Gastroesophageal sphincter (tissue), 4 donors: ENCODE measurements around the gene ART3. TPM values are rescaled to one million over a fixed set of nuclear protein-coding genes. Genes with fewer than 3 reads are reported as not detected.

ENCODE experiments used
- ATAC-seq: fragments of 150-250 bp; one replicate; pipeline ENCODE4 v1.9.1; 2016; ENCODE audit warnings: mild to moderate bottlenecking, moderate library complexity
- H3K27ac ChIP-seq, 4 donors: fragments of 200-600 bp; sonication (generic) in 3 of 4; 1 replicate in 3 of 4; 2 replicates in 1 of 4; pipeline ENCODE4 v1.5.1; 2016 to 2019
- H3K27me3 ChIP-seq: fragments of 200-600 bp; sonication (generic); one replicate; pipeline ENCODE4 v1.5.1; 2019
- H3K36me3 ChIP-seq, 2 donors: fragments of 200-600 bp; sonication (generic); one replicate each; pipeline ENCODE4 v1.5.1; 2019; ENCODE audit warnings: control low read depth in 1 of 2
- H3K4me1 ChIP-seq, 3 donors: fragments of 200-600 bp; sonication (generic); 1 replicate in 2 of 3; 2 replicates in 1 of 3; pipeline ENCODE4 v1.5.1; 2016 to 2019; ENCODE audit warnings: control low read depth in 2 of 3
- H3K4me3 ChIP-seq, 2 donors: fragments of 200-600 bp; sonication (generic); one replicate each; pipeline ENCODE4 v1.5.1; 2019; ENCODE audit warnings: mild to moderate bottlenecking in 1 of 2, moderate library complexity in 1 of 2
- H3K9me3 ChIP-seq, 3 donors: fragments of 200-600 bp; sonication (generic); one replicate each; pipeline ENCODE4 v1.5.1; 2017 to 2019; ENCODE audit warnings: control low read depth in 2 of 3
- EP300 ChIP-seq: sonication (generic); formaldehyde crosslinking; IDR thresholded peaks from one replicate; pipeline ENCODE4 v1.6.1; 2017; ENCODE audit warnings: antibody characterized with exemption, mild to moderate bottlenecking
- POLR2A ChIP-seq, 2 donors: fragments of 450-650 bp; IDR thresholded peaks; one replicate each; pipeline ENCODE4 v1.6.1; 2017; ENCODE audit warnings: antibody characterized with exemption in 2 of 2, mild to moderate bottlenecking in 2 of 2, moderate library complexity in 1 of 2
- POLR2AphosphoS5 ChIP-seq: sonication (generic); formaldehyde crosslinking; IDR thresholded peaks from one replicate; pipeline ENCODE4 v1.6.1; 2017; ENCODE audit warnings: antibody characterized with exemption
- whole genome bisulfite sequencing, 2 donors: methylation state at CpG; one replicate each; pipeline ENCODE4 v1.1.5; 2018; ENCODE audit warnings: low coverage in 1 of 2; 5-methylcytosine and 5-hydroxymethylcytosine counted together
- total RNA-seq, 4 donors: library from RNA; depleted of rRNA; stranded (reverse); fragments of >200 nt; gene quantifications; one replicate each; pipeline ENCODE4 v1.1.0, GENCODE V29; 2016
- TF ChIP-seq, protein P1 (sequence below), 4 experiments: fragments of 200-600 bp in 2 of 4; fragments of 450-650 bp in 2 of 4; sonication (generic) in 1 of 4; IDR thresholded peaks; one replicate each; pipeline ENCODE4 v1.5.1; 2017 to 2019; ENCODE audit warnings: antibody characterized with exemption in 4 of 4, mild to moderate bottlenecking in 2 of 4, moderate library complexity in 2 of 4

ART3 gene
- total RNA-seq, 4 donors from 2014 or later, result 2.3 to 22.6 (median 7.8) TPM

GRCh38 chr4:76088719-76089118 is 14.2 kb downstream of the ART3 start:
- no peak overlapping the region for H3K27ac ChIP-seq
- H3K9me3 ChIP-seq, result no peaks in the 10 kb centered on the region
- TF ChIP-seq POLR2AphosphoS5, result no peak
- TF ChIP-seq, protein P1, sequence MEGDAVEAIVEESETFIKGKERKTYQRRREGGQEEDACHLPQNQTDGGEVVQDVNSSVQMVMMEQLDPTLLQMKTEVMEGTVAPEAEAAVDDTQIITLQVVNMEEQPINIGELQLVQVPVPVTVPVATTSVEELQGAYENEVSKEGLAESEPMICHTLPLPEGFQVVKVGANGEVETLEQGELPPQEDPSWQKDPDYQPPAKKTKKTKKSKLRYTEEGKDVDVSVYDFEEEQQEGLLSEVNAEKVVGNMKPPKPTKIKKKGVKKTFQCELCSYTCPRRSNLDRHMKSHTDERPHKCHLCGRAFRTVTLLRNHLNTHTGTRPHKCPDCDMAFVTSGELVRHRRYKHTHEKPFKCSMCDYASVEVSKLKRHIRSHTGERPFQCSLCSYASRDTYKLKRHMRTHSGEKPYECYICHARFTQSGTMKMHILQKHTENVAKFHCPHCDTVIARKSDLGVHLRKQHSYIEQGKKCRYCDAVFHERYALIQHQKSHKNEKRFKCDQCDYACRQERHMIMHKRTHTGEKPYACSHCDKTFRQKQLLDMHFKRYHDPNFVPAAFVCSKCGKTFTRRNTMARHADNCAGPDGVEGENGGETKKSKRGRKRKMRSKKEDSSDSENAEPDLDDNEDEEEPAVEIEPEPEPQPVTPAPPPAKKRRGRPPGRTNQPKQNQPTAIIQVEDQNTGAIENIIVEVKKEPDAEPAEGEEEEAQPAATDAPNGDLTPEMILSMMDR (IDR thresholded peaks at IDR 0.05), result no peak
- no peak for TF ChIP-seq EP300
- no peak for TF ChIP-seq POLR2A (IDR thresholded peaks at IDR 0.05)
- 86 to 100% methylated on average over 2 of the region's 2 CpGs for WGBS, 2 donors
- peaks cover 0 to 7% (median 0%) of the 10 kb centered on the region in 3 donors for H3K4me1 ChIP-seq
- no peak for ATAC-seq
- no peaks in the 10 kb centered on the region for H3K27me3 ChIP-seq
- no peak overlapping the region for H3K4me3 ChIP-seq
- H3K36me3 ChIP-seq, result no peaks in the 10 kb centered on the region

- Histone ChIP-seq H3K27ac (no peak overlapping the region), H3K4me3 (no peak overlapping the region), H3K36me3 (no peaks in the 10 kb centered on the region), H3K27me3 (no peaks in the 10 kb centered on the region), H3K9me3 (no peaks in the 10 kb centered on the region), H3K4me1 (peaks cover 0 to 7% (median 0%) of the 10 kb centered on the region in 3 donors)
- no peak for TF ChIP-seq EP300
- TF ChIP-seq POLR2AphosphoS5, result no peak
- TF ChIP-seq, protein P1 (IDR thresholded peaks at IDR 0.05), result no peak
- TF ChIP-seq POLR2A (IDR thresholded peaks at IDR 0.05), result no peak
- ATAC-seq, result peak; percentile 70
- WGBS, 2 donors, result 57 to 58% methylated on average over 6 to 7 of the region's 7 CpGs
Observed at GRCh38 chr4:76090241-76090691, 15.8 kb downstream of the ART3 start.

DNA sequence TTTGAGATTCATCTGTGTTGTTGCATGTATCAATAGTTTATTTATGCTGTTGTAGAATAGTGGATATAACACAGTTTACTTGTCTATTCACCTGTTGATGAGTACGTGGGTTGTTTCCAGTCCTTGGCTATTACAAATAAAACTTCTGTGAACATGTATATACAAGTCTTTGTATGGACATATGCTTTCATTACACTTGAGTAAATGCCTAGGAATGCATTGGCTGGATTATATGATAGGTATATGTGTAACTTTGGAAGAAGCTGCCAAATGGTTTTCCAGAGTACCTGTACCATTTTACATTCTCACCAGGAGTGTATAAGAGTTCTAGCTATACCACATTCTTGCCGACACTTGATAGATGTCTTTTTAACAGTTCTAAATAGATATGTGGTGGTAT is 16.5 kb downstream of the ART3 start:
- Histone ChIP-seq H3K36me3 (no peaks in the 10 kb centered on the region), H3K27me3 (no peaks in the 10 kb centered on the region), H3K9me3 (no peaks in the 10 kb centered on the region), H3K4me1 (peaks cover 0 to 7% (median 0%) of the 10 kb centered on the region in 3 donors), H3K27ac (no peak overlapping the region), H3K4me3 (no peak overlapping the region)
- ATAC-seq, result no peak
- 77 to 100% methylated on average over 2 of the region's 2 CpGs for WGBS, 2 donors
- TF ChIP-seq EP300 (no peak), POLR2A (IDR thresholded peaks at IDR 0.05) (no peak), POLR2AphosphoS5 (no peak)
- TF ChIP-seq, protein P1 (IDR thresholded peaks at IDR 0.05), result no peak

GRCh38 chr4:76095568-76095967 is 21.1 kb downstream of the ART3 start:
- TF ChIP-seq POLR2A (IDR thresholded peaks at IDR 0.05) (no peak), POLR2AphosphoS5 (no peak), EP300 (no peak)
- TF ChIP-seq, protein P1 (IDR thresholded peaks at IDR 0.05), result no peak
- Histone ChIP-seq H3K27ac (no peak overlapping the region), H3K4me1 (no peaks in the 10 kb centered on the region), H3K9me3 (no peaks in the 10 kb centered on the region), H3K4me3 (no peak overlapping the region), H3K27me3 (no peaks in the 10 kb centered on the region), H3K36me3 (no peaks in the 10 kb centered on the region)
- ATAC-seq, result no peak

DNA sequence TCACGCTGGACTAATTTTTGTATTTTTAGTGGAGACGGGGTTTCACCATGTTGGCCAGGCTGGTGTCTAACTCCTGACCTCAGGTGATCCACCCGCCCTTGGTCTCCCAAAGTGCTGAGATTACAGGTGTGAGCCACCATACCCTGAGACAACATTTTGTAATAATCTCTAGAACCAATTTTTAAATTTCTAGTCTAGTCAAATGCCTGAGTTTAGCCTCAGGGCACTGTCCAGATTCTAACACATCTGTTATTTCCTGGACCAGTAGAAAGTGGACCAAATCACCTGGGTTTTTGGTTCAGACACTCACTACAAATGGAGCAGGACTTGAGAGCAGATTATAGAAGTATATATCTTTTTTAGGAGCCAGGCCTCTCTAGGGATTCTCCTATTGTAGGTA is 21.6 kb downstream of the ART3 start:
- Histone ChIP-seq H3K4me3 (no peak overlapping the region), H3K27me3 (no peaks in the 10 kb centered on the region), H3K4me1 (no peaks in the 10 kb centered on the region), H3K36me3 (no peaks in the 10 kb centered on the region), H3K9me3 (no peaks in the 10 kb centered on the region), H3K27ac (no peak overlapping the region)
- TF ChIP-seq POLR2A (IDR thresholded peaks at IDR 0.05) (no peak), EP300 (no peak), POLR2AphosphoS5 (no peak)
- TF ChIP-seq, protein P1 (IDR thresholded peaks at IDR 0.05), result no peak
- WGBS, 2 donors, result 80 to 96% methylated on average over 1 to 3 of the region's 3 CpGs
- no peak for ATAC-seq
